Upper lobe of right lung (tissue), 1 donor: ENCODE data around the gene ARMH1. TPM values are rescaled to one million over a fixed set of nuclear protein-coding genes. Genes with fewer than 3 reads are reported as not detected.

ENCODE experiments used
- ATAC-seq: fragments of 200-7000 bp; cut with Tn5 transposase; one replicate; pipeline ENCODE4 v1.9.1; 2020; ENCODE audit warnings: mild to moderate bottlenecking, moderate library complexity
- DNase-seq: peaks from one replicate; pipeline ENCODE4 v3.0.0-alpha.2; 2020
- H3K27ac ChIP-seq: fragments of 200-600 bp; one replicate; pipeline ENCODE4 v1.8.0; 2022
- H3K27me3 ChIP-seq: fragments of 200-600 bp; one replicate; pipeline ENCODE4 v1.8.0; 2022; ENCODE audit warnings: mild to moderate bottlenecking
- H3K36me3 ChIP-seq: fragments of 200-600 bp; one replicate; pipeline ENCODE4 v1.8.0; 2022
- H3K4me1 ChIP-seq: fragments of 200-600 bp; one replicate; pipeline ENCODE4 v1.8.0; 2022
- H3K4me3 ChIP-seq: fragments of 200-600 bp; one replicate; pipeline ENCODE4 v1.8.0; 2022; ENCODE audit warnings: mild to moderate bottlenecking
- H3K9me3 ChIP-seq: fragments of 200-600 bp; one replicate; pipeline ENCODE4 v1.8.0; 2022
- CTCF ChIP-seq: fragments of 200-600 bp; IDR thresholded peaks from one replicate; pipeline ENCODE4 v1.8.0; 2022; ENCODE audit warnings: antibody characterized with exemption
- intact Hi-C: fragments of 100-400 bp; cut with DNase I; formaldehyde crosslinking; loops from one replicate; pipeline ENCODE4 v1.11.0; 2022
- total RNA-seq: library from RNA; stranded (reverse); fragmentation: NEBNext Ultra II Directional; extraction: Animal tissue kit (Norgen Biotek cat#: 25700); gene quantifications from one replicate; pipeline ENCODE4 v1.2.1, GENCODE V29; 2021
- donor health status: DM: no; HTN: yes; CAD: no; lungs with severe emphysema.

Gene ARMH1
- total RNA-seq, 1 donor from 2014 or later = 5.9 TPM

GRCh38 chr1:44713321-44713781, 38.8 kb downstream of the ARMH1 start:
- Histone ChIP-seq H3K27ac (no peak overlapping the region), H3K4me3 (no peak overlapping the region), H3K27me3 (no peaks in the 10 kb centered on the region), H3K4me1 (peaks cover 9% of the 10 kb centered on the region), H3K9me3 (no peaks in the 10 kb centered on the region), H3K36me3 (no peaks in the 10 kb centered on the region)
- TF ChIP-seq CTCF = no peak
- ATAC-seq (no peak), DNase-seq (no peak)
- intact Hi-C loops = no loop called here

- no peak for ATAC-seq
- no peak for DNase-seq
- TF ChIP-seq CTCF = no peak
- Histone ChIP-seq H3K36me3 (no peaks in the 10 kb centered on the region), H3K27me3 (no peaks in the 10 kb centered on the region), H3K9me3 (no peaks in the 10 kb centered on the region), H3K4me3 (no peak overlapping the region), H3K27ac (peak overlapping the region; percentile 11), H3K4me1 (peaks cover 9% of the 10 kb centered on the region)
- intact Hi-C loops = no loop called here
Observed at GRCh38 chr1:44714532-44714931, 40.0 kb downstream of the ARMH1 start.

GRCh38 chr1:44714944-44715571, 40.5 kb downstream of the ARMH1 start:
- H3K36me3 ChIP-seq = no peaks in the 10 kb centered on the region
- H3K27me3 ChIP-seq = no peaks in the 10 kb centered on the region
- peak; percentile 95 for TF ChIP-seq CTCF
- no peaks in the 10 kb centered on the region for H3K9me3 ChIP-seq
- no peak for DNase-seq
- peak; percentile 98 for ATAC-seq
- H3K4me3 ChIP-seq = no peak overlapping the region
- peak overlapping the region; percentile 11 for H3K27ac ChIP-seq
- H3K4me1 ChIP-seq = peaks cover 9% of the 10 kb centered on the region
- intact Hi-C loops = no loop called here

- peaks cover 13% of the 10 kb centered on the region for H3K4me1 ChIP-seq
- no peak overlapping the region for H3K4me3 ChIP-seq
- DNase-seq (no peak), ATAC-seq (no peak)
- intact Hi-C loops = no loop called here
- H3K27me3 ChIP-seq = no peaks in the 10 kb centered on the region
- no peaks in the 10 kb centered on the region for H3K36me3 ChIP-seq
- no peak for TF ChIP-seq CTCF
- H3K9me3 ChIP-seq = no peaks in the 10 kb centered on the region
- H3K27ac ChIP-seq = no peak overlapping the region
Observed at GRCh38 chr1:44717156-44717555, 42.6 kb downstream of the ARMH1 start.

- intact Hi-C loops = no loop called here
- no peak overlapping the region for H3K4me3 ChIP-seq
- TF ChIP-seq CTCF = no peak
- H3K36me3 ChIP-seq = no peaks in the 10 kb centered on the region
- H3K4me1 ChIP-seq = peaks cover 13% of the 10 kb centered on the region
- no peaks in the 10 kb centered on the region for H3K27me3 ChIP-seq
- H3K27ac ChIP-seq = no peak overlapping the region
- H3K9me3 ChIP-seq = no peaks in the 10 kb centered on the region
- no peak for DNase-seq
- no peak for ATAC-seq
Observed at GRCh38 chr1:44717653-44718052, 43.1 kb downstream of the ARMH1 start.

- H3K4me1 ChIP-seq = peaks cover 13% of the 10 kb centered on the region
- ATAC-seq (no peak), DNase-seq (no peak)
- H3K4me3 ChIP-seq = no peak overlapping the region
- H3K27me3 ChIP-seq = no peaks in the 10 kb centered on the region
- no peak for TF ChIP-seq CTCF
- intact Hi-C loops = no loop called here
- H3K9me3 ChIP-seq = no peaks in the 10 kb centered on the region
- H3K36me3 ChIP-seq = no peaks in the 10 kb centered on the region
- H3K27ac ChIP-seq = no peak overlapping the region
Observed at GRCh38 chr1:44718091-44718490, 43.6 kb downstream of the ARMH1 start.
